CD1c-positive myeloid dendritic cell (primary cell): ENCODE results near the gene PYGM.

Experiments
- DNase-seq: peaks from one replicate; pipeline ENCODE4 v3.0.0-alpha.2; 2016; ENCODE audit errors: extremely low spot score

The PYGM gene

DNA sequence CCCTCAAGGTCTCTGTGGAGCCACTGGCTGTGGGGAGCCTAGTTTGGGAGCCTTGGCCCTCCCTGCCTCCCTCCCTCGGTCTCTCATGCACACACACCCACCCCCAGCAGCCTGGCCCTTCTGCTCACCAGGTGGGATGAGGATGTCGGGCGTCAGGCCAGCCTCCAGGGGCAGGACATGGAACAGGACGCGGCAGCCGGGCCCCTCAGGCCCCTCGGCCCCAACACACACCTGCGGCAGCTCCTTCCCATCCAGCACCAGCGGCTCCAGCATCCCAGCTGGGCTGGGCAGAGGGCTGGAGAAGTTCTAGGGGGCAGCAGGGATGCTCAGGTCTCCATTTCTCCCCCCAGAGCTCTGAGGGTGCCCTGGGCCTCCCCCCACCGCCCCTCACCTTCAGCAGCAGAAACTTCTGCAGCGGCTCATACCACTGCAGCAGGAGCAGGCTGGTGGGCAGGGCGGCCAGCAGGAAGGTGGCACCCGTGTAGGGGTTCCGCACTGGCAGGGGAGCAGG, 32.1 kb upstream of the PYGM start:
- DNase-seq = no peak

DNA sequence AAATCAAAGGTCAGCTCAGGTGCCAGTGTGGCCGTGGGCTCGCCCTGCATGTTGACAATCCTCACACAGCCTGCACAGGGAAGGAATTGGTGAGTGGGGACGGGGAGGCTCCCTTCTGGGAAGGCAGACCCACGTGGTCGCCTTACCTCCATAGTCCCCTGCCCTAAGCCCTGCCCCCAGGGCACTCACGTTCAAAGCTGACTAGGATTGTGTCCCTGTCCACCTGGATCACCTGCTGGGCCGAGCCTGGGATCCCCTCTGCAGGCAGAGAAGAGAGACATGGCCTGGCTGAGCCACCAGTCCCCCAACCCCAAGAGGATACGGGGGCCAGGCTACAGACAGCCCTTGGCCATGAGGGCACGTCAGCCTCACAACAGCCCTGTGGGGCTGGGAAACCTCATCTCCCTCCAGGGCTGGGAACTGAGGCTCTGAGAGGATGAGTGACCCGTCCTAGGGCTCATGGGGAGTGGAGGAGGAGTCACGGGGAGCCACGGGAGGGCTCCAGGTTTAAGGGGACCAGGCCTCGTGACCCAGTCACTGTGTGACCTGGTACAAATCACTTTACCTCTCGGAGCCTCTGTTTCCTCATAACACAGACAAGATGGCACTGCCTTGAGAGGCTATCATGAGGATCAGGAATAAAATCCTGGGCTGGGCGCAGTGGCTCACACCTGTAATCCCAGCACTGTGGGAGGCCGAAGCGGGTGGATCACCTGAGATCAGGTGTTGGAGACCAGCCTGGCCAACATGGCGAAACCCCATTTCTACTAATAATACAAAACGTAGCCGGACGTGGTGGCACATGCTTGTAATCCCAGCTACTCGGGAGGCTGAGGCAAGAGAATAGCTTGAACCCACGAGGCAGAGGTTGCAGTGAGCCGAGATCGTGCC, 30.7 kb upstream of the PYGM start:
- no peak for DNase-seq

DNA sequence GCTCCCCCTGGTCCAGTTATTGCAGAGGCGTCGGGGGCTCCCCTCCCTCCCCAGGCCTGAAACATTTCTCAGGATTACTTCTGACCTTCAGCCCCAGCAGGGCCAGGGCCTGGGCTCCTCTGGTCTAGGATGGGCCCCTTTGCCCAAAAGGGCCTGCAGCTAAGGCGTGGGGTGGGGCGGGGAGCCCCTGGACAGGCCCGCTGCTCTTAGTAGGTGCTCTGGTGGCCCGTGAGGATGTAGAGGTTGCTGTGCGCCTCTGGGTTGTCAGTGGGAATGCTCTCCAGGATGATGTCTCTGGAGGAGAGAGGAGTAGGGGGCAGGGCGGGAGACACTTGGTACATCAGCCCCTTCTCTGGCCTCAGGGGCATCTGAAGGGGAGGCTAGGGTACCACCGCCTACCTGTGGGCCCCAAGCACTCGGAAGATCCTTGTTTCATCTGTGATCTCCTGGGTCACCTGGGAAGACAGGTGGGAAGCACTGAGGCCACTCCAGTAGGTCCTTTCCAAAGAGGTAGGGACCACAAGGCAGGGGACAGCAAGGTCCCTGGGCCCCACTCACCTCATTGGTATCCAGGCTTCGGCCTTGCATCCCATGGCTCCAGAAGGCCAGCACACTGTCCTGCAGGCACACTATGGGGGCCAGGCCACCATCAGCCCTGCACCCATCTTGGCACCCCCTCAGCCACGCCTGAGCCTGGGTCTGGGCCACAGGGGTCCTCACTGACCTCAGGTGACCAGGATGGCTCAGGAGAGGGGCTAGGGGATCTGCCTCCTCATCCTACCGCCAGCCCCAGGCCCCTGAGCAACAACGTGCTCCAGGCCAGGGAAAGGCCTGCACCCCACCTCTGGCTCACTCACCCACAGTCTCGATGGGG, 29.8 kb upstream of the PYGM start:
- no peak for DNase-seq

DNA sequence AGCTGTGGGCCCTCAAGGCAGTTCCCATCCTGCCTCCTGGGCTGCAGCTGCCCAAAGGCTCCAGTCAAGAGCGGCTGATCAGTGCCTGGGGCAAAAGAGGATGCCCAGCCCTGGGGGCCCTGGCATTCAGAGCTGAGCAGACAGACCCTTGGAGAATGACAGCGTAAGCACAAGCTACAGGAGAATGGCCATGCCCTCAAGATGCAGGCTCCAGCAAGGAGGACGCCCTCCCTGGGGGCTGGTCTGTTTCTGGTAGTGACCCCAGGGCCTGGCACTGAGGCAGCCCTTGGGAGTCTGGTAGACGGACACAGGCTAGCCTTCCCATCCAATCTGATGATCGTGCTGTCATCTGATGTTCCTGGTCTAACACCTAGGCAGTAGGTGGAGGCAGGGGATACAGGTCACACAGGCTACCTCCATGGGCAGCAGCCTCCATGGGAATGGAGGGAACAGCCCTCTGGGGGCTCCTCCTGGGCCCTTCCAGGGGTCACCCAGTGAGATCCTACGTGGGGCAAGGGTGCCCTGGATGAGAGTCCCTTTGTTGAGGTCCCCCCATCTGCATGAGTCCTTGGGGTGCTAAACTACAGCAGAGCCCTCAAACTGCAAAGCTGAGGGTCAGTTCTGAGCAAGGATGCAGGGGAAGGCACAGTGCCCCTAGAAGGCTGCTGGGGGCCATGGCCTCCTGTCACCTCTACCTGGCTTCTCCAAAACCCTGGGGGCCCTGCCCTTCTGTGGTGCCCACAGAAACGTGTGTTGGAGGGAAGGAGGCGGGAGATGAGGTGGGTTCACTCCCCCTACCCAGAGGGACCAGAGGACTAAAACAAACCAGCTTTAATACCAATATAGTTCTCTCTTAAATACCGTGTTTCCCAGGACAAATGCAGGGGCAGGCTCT, 28.8 kb upstream of the PYGM start:
- DNase-seq = no peak

DNA sequence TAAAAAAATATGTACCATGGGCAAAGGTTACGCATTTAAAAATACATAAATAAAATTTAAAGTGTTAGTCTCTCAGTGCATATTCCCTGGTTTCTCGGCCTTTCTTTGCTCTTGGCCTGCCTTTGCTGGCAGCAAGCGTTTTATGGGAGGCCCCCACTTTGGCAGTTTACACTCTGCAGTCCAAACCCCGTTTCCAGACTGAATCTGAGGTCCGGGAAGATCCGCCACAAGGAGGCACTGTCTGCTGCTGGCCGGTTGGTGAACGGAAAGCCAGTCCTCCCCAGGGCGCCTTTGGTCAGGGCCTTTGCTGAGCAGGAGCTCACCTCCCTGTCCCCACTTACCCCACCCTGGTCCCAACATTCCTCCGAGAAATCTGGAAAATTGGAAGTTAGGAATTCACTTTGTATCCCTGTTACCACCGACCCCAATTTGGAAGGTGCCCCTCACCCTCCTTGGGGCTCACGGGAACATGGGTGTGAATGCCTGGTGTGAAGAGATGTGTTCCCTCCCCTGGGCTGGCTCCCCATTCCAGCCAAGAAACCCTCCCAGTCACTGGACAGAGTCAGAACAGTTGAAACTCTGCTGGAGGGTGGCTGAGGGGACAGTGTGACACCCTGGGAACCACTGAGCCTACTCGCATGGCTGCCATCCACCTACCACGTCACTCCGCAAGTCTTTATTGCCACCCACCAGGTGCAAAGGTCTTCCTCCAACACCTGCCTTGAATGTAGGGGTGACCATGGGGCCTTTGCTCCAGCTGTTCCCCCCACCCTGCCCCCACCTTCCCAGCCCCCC, 27.9 kb upstream of the PYGM start:
- peak; percentile 67 for DNase-seq

DNA sequence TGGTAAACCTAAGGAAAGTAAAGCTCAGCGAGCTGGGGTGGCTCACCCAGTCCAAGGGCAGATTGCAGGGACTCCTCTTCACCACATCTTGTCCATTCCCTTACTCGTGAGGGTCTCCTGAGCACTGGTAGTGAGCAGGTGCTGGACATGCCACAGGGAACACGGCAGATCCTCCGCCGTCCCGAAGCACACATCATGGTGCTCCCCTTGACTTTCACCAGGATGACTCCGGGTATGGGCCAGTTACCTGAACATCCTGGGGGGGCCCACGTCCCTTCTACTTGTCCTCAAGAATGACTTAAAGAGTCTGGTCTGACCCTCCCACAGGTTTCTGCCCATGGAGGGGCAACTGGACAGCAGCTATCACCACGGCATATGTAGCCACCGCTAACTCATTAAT, 26.5 kb upstream of the PYGM start:
- DNase-seq = no peak

DNA sequence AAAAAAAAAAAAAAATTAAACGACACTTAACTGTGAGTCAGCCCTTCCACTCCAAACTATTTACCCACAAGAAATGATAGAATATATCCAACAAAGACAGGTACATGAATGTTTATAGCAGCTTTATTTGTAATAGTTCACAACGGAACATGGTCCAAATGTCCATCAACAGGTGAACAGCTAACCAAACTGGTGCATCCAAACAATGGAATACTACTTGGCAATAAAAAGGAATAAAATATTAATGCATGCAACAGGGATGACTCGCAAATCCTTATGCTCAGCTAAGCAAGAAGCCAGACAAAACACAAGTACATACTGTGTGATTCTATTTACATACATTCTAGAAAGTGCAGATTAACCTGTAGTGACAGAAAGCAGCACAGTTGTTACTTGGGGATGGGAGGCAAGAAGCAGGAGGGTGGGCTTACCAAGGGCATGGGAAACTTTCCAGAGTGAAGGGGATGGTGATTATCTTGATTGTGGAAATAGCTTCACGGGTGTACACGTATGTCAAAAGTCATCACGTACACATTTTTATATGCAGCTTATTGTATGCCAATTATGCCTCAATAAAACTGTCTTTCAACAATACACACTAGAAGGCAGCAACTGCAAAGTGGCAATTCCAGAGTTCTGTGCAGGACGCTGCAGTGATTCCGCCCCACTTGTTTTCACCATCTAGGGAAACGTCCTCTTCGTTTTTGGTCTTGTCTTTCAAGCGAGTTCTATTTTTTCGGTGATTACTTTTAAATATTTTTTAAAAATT, 25.2 kb upstream of the PYGM start:
- DNase-seq = no peak

DNA sequence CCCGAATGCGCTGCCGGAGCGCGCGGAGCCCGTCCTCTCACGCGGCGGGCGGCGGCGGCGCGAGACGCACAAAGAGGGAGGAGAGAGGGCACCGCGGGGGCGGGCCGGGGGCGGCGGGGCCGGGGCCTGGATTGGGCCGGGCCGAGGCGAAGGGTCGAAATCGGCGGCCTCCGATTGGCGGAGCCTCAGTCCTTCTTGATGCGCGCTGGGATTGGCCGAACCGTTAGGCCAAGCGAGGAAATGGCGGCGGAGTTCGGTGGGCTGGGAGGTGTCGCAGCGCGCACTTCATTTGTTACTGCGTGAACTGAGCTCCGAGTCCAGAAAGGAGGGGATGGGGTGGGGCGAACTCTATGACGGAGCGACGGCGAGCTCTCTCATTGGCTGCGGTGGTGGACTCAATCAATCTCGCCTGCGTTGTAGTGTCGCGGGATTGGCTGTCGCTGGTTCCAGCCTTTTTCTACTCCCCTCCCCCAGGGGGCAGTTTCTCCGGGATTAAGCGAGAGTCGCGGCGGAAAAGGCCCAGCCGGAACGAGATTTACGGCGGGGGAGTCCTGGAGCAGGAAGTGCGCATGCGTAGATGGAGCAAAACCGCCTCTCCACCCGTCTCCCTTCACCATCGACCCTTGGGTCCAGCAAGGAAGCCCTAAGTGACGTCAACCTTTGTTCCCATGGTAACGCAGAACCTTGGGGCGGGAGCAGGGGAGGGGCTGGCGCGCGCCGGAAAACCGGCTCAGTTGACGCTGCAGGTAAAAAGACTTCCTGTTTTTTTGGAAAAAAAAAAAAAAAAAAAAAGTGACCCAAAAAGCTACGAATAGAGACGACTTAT, 18.9 kb upstream of the PYGM start, which contains the start of gene SF1:
TSS of gene SF1 (minus strand) at position 70 of the 826 bp plus-strand sequence. CDS start 150 bp downstream, outside the sequence.
- peak; percentile 100 for DNase-seq

DNA sequence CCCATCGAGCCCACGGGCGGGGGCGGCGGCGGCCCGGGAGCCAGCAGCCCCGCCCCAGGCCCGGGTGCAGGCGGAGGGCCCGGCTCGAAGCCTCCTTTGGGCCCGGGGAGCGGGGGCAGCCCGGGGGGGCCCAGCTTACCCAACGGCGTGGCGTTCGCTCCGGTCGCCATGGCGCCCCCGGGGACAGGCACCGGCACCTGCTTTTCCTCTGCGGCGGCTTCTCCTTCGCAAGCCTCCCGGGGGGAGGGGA, 18.4 kb upstream of the PYGM start:
- no peak for DNase-seq

DNA sequence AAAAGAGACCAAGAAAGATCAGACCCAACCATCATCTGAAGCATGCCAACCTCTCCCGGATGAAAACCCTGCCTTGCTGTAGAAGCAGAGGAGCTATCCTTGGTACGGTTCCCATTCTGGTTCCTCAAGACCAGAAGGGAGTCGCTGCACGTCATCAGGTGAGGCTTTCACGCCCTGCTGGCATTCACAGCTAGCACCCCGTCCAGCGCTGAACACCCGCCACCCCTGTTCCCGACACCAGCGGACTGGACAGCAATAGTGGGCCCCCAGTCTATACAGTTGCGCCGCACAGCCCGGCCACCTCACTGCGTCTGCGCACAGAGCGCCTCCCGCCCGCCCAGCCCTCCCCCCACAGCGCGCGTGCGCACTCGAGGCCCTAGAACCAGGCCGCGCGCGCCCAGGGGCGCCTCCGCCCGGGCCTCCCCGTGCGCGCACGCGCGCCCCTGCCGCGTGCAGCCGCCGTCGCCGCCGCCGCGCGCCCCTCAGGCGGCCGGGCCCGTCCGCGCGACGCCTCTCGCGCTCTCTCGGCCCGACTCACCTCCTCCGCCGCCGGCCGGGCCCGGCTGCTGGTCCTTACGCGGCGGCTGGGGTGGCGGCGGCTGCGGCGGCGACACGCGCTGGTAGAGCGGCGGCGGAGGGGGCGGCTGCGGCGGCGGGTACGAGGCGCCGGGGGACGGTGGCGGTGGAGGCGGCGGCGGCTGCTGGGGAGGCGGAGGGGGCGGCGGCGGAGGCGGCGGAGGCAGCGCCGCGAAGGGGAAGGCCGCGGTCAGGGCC, 17.9 kb upstream of the PYGM start:
- DNase-seq = peak; percentile 94

DNA sequence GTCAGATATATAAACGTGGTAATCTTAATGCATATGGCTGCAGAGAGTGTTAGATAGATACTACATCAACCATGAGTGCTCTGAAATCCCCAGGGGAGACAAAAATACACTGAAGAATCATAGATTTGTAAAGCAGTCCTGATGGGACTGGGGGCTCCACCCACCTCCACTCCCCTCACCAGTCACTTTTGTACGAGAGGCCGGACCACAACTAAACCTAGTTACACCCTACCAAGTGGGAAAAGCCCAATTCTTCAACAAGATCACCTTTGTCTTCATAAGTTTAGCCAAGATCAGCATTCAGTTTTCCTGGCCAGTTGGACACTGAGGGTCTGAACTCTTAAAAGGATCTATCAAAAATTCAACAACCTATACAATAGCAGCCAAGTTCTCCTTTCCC, 17.1 kb upstream of the PYGM start:
- DNase-seq = no peak

DNA sequence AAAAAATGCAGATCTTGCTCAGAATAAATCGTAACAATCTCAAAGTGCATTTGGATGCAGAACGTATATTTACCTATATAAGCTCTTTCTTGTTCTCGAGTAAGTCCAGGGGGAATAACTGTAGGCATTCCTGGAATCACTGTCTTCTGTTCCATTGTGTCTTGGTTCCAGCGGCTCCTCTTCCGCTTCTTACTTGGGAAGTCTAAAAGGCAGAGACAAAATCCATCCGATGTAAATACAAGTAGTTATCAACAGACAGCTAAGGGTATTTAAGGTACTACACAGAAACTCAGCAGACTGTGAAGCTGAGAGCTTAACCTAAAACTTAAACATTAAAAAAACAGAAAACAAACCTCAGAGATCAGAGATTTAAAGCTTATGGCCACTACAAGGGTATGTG, 16.7 kb upstream of the PYGM start:
- DNase-seq = no peak

DNA sequence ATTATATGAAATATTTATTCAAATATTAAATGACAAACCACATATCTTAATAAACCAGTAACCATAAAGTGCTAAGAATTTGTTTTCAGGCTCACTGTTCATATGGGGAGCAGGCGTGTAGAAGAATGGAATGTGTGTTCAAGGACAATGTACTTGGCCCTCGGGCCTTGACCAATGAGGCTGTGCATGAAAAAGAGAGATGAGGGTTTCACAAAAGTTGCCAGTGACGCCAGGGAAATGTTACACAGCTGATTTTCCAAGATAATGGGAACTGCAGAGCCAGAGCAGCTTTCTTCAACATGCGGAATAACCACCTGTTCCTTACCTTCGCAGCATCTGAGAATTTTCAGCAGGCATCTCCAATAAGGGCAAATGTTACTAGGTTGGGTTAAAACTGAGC, 14.4 kb upstream of the PYGM start:
- no peak for DNase-seq

DNA sequence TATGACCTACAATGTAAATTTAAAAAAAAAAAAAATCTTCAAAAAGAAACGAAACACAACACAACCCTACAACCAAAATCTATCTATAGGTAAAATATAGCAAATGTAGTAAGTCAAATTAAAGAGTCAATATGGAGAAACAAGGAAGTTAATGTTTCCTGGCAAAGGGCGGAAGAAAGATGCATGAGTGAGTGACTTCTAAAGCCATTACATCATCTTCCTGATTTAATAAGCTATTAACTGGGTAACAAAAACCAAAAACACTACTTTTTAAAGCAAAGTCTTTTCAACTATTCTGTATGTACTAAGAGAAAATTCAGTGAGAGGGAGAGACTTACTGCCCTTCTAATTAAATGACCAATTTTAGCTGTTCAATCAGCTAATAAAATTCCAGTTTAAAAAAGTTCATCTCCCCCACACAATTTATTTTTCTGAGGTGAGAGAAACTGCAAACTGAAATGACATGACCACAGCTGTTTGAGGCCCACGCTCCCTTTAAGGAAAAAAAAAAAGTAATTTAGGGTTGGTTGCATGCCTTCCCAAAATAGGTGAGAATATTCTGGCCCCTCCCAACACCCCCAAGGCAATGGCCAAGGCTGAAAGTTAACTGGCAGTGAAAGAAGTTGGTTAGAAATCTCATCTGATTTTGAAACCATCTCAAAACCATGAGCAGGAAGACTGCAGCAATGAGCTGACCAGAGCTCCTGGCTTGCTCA, 12.7 kb upstream of the PYGM start:
- DNase-seq = peak; percentile 63

DNA sequence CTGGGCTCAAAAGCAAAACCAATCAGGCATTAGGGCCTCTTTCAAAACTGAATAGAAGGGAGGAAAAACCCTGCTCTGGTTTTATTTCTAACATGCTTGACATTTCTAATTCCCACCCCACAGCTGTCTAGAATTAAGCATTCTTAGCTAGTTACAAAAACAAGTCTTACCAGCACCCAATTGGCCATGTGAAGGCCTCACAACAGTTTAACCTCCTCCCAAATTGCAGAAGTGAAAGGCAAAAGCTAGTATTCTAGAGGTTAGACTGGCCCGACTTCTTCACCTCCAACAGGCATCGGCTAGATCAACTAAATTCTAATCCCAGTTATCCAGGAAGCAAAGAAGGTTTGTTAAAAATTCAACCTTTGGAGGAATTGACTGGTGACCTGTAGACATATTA, 12.1 kb upstream of the PYGM start:
- peak; percentile 55 for DNase-seq

DNA sequence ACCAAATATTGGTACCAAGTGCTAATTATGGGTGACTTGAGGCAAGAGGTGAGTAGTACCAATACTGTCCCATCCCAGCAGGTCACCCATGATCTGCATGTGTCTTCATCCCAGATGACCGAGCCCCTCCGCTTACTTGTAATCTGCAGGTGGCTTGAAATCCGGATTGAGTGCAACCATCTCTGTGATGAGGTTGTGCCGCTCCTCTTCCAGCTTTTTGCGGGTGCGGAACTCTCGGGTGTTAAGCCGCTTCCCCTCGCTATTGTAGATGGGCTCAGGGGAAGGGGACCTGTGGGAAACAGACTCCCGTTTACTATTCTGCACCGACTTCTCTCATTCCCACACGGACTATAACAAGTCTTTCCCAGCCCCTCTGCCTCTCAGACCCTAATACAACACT, 10.3 kb upstream of the PYGM start:
- no peak for DNase-seq

DNA sequence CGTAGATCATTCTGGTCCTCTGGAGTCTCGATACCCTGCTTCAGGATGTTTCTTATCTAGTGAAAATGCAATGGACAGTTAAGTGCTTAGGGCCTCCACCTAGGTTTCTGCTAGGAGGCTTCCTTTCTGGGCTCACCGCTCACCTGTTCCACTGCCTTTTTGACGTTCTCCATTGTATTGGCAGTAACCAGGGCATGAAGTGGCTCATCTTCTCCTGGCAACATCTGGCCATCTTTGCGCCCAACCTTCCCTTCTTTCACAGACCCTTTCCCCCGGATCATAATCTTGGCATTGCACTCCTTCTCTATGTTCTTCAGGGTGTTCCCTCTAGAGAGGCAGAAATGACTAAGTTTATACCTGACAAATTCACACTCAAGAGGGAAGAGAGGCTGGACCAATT, 9.5 kb upstream of the PYGM start:
- DNase-seq = no peak

DNA sequence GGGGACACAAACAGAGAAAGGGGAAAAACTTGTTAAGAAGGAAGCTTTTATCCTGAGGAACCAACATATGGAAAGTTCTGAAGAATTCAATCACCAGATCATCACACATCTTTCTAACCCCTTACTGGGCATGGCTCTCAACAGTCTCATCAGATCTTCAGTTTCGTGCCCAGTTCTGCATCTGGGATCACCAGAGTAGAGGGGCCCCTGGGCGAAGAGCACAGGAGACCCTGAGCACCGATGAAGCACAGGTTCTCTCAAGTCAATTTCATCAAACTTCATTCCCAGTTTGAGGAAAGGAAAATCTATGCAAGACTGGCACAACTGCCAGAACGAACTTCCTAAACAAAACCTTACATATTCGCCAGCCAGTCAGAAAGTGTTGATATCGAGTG, 8.5 kb upstream of the PYGM start:
- DNase-seq = no peak
